Neural progenitor cell (in vitro differentiated cells): Measurements from ENCODE around the gene TCF4.

Experiments
- EZH2 ChIP-seq: fragments of 200-600 bp; sonication (generic); IDR thresholded peaks from 2 replicates; pipeline ENCODE4 v1.6.1; 2017; ENCODE audit warnings: antibody characterized with exemption, mild to moderate bottlenecking, moderate library complexity
- EZH2phosphoT487 ChIP-seq: fragments of 200-600 bp; sonication (generic); IDR thresholded peaks from 2 replicates; pipeline ENCODE4 v1.6.1; 2017; ENCODE audit warnings: antibody characterized with exemption
- TF ChIP-seq, protein P1 (sequence below): fragments of 200-600 bp; sonication (generic); IDR thresholded peaks from 2 replicates; pipeline ENCODE4 v1.5.1; 2017; ENCODE audit warnings: antibody characterized with exemption, mild to moderate bottlenecking

DNA sequence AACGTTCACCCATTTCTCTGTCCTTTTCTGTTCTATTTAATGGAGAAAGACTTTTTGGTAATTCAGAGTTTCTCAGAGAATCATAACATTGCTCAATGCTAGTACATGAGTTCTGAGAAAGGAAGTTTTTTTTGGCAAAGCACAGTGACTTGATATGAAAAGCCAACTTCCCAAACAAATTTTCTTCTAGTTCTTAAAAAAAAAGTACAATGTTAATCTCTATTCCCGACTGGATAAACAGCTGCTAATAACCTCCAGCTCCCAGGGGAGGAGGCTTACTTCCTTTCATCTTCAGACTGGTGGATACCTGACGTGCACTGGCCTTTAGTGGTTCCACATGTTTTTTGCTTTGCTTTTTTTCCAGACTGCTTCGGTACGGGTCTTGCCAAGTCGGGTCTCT lies 344.1 kb downstream of the TCF4 start:
- TF ChIP-seq, protein P1, sequence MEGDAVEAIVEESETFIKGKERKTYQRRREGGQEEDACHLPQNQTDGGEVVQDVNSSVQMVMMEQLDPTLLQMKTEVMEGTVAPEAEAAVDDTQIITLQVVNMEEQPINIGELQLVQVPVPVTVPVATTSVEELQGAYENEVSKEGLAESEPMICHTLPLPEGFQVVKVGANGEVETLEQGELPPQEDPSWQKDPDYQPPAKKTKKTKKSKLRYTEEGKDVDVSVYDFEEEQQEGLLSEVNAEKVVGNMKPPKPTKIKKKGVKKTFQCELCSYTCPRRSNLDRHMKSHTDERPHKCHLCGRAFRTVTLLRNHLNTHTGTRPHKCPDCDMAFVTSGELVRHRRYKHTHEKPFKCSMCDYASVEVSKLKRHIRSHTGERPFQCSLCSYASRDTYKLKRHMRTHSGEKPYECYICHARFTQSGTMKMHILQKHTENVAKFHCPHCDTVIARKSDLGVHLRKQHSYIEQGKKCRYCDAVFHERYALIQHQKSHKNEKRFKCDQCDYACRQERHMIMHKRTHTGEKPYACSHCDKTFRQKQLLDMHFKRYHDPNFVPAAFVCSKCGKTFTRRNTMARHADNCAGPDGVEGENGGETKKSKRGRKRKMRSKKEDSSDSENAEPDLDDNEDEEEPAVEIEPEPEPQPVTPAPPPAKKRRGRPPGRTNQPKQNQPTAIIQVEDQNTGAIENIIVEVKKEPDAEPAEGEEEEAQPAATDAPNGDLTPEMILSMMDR: no peak
- TF ChIP-seq EZH2phosphoT487 (no peak), EZH2 (no peak)
